ENCODE data around the gene TBCD. TPM values are rescaled to one million over a fixed set of nuclear protein-coding genes. Genes with fewer than 3 reads are reported as not detected.
A peak's percentile ranks its signal among the peaks of the same experiment; 100 is the strongest.

TBCD gene
- total RNA-seq, 1 donor from 2014 or later, result 31.8 TPM

DNA sequence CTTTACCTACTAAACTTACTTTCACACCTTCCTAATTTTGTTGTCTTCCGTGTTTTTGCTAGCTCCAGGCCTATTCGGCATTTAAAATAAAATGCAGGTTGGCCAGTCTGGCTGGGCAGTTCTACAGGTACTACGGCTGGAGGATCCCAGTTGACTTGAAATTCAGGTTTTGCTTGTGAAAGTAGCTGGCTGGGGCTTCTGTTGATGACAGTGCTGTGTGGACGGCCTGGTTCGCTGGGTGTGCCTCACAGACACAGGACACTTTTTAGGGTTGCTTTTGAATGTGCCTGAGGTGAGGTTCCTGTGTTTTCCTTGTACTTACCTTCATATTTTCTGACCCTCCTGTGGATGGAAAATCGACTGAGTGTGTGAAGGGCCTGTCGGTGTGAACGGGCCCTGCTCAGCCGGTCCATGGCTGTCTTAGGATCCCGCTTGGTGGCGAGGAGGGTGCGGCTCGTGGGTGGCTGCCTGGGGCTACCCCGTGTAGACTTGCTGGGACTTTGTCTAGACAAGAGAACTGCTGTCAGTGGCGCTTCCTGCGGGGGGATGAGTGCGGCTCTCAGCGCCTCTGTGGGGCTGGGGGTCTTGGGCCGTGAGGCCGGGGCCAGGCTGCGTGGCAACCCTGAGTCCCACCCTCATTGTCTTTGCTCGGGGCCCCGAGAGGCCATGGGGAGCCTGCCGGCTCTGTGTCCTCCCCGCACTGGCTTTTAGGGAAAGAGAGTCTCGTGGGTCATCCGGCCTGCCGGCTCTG is 106.7 kb downstream of the TBCD start:
- H3K36me3 Mint-ChIP-seq (ENCODE audit: low read depth, unreplicated experiment), result peaks cover 2% of the 10 kb centered on the region
- H3K4me1 Mint-ChIP-seq (ENCODE audit: low read depth, unreplicated experiment), result peaks cover 24% of the 10 kb centered on the region
- Histone ChIP-seq H3K4me1 (ENCODE audit: insufficient read depth, low read length) (peaks cover 16% of the 10 kb centered on the region), H3K9me3 (ENCODE audit: insufficient read depth, low read depth, low read length) (no peaks in the 10 kb centered on the region), H3K4me3 (ENCODE audit: insufficient read depth, low read depth, low read length) (no peak overlapping the region), H3K79me2 (ENCODE audit: insufficient read depth, low read length) (peaks cover 15% of the 10 kb centered on the region), H2AFZ (ENCODE audit: low read depth, low read length) (no peak overlapping the region), H4K20me1 (ENCODE audit: insufficient read depth, low read length) (no peaks in the 10 kb centered on the region), H3K4me2 (ENCODE audit: low read length) (no peak overlapping the region), H3K27ac (ENCODE audit: low read depth, low read length) (no peak overlapping the region), H3K36me3 (ENCODE audit: insufficient read depth, low read length) (no peaks in the 10 kb centered on the region), H3K27me3 (ENCODE audit: insufficient read depth, low read length) (no peaks in the 10 kb centered on the region), H3K9ac (ENCODE audit: low read length) (no peak overlapping the region)
- TF ChIP-seq CTCF (IDR thresholded peaks at IDR 0.05; ENCODE audit: insufficient read depth, low read depth, low read length) (no peak), EZH2 (IDR thresholded peaks at IDR 0.05; ENCODE audit: insufficient read depth, low read length) (no peak)
- H3K27ac Mint-ChIP-seq (ENCODE audit: unreplicated experiment), result peak overlapping the region; percentile 62
- H3K27me3 Mint-ChIP-seq (ENCODE audit: low read depth, unreplicated experiment), result no peaks in the 10 kb centered on the region
- H3K9me3 Mint-ChIP-seq (ENCODE audit: unreplicated experiment), result no peaks in the 10 kb centered on the region
- FAIRE-seq (no peak), DNase-seq (ENCODE audit: low read depth) (no peak)
- no peak overlapping the region for H3K4me3 Mint-ChIP-seq (ENCODE audit: unreplicated experiment)

GRCh38 chr17:82859431-82860403 is 107.9 kb downstream of the TBCD start:
- Mint-ChIP-seq H3K27me3 (ENCODE audit: low read depth, unreplicated experiment) (no peaks in the 10 kb centered on the region), H3K27ac (ENCODE audit: unreplicated experiment) (peak overlapping the region; percentile 92), H3K4me3 (ENCODE audit: unreplicated experiment) (no peak overlapping the region), H3K4me1 (ENCODE audit: low read depth, unreplicated experiment) (peaks cover 34% of the 10 kb centered on the region), H3K36me3 (ENCODE audit: low read depth, unreplicated experiment) (peaks cover 2% of the 10 kb centered on the region), H3K9me3 (ENCODE audit: unreplicated experiment) (no peaks in the 10 kb centered on the region)
- H3K9me3 ChIP-seq (ENCODE audit: insufficient read depth, low read depth, low read length), result no peaks in the 10 kb centered on the region
- peaks cover 27% of the 10 kb centered on the region for H3K4me1 ChIP-seq (ENCODE audit: insufficient read depth, low read length)
- H4K20me1 ChIP-seq (ENCODE audit: insufficient read depth, low read length), result peaks cover 4% of the 10 kb centered on the region
- no peaks in the 10 kb centered on the region for H3K27me3 ChIP-seq (ENCODE audit: insufficient read depth, low read length)
- peak overlapping the region; percentile 41 for H3K27ac ChIP-seq (ENCODE audit: low read depth, low read length)
- H3K9ac ChIP-seq (ENCODE audit: low read length), result peak overlapping the region; percentile 57
- H3K4me3 ChIP-seq (ENCODE audit: insufficient read depth, low read depth, low read length), result peak overlapping the region; percentile 40
- DNase-seq (ENCODE audit: low read depth) (peak; percentile 79), FAIRE-seq (no peak)
- peak overlapping the region; percentile 78 for H3K4me2 ChIP-seq (ENCODE audit: low read length)
- H3K79me2 ChIP-seq (ENCODE audit: insufficient read depth, low read length), result peaks cover 15% of the 10 kb centered on the region
- TF ChIP-seq CTCF (IDR thresholded peaks at IDR 0.05; ENCODE audit: insufficient read depth, low read depth, low read length) (no peak), EZH2 (IDR thresholded peaks at IDR 0.05; ENCODE audit: insufficient read depth, low read length) (no peak)
- peak overlapping the region; percentile 67 for H2AFZ ChIP-seq (ENCODE audit: low read depth, low read length)
- no peaks in the 10 kb centered on the region for H3K36me3 ChIP-seq (ENCODE audit: insufficient read depth, low read length)
